NCI-H128 (cell line): ENCODE results near the gene CTSE.
A peak's percentile ranks its signal among the peaks of the same experiment; 100 is the strongest.

Experiments used
- DNase-seq: peaks from one replicate; lab custom pipeline; 2025; ENCODE audit not compliant: unreplicated experiment; lab: John Stamatoyannopoulos, UW

The CTSE gene

GRCh38 chr1:205973377-205974232, 50.1 kb downstream of the CTSE start:
- no peak for DNase-seq

- no peak for DNase-seq
Observed at GRCh38 chr1:205972491-205973168, 51.1 kb downstream of the CTSE start.

GRCh38 chr1:205972081-205972480, 51.6 kb downstream of the CTSE start:
- DNase-seq: no peak

DNA sequence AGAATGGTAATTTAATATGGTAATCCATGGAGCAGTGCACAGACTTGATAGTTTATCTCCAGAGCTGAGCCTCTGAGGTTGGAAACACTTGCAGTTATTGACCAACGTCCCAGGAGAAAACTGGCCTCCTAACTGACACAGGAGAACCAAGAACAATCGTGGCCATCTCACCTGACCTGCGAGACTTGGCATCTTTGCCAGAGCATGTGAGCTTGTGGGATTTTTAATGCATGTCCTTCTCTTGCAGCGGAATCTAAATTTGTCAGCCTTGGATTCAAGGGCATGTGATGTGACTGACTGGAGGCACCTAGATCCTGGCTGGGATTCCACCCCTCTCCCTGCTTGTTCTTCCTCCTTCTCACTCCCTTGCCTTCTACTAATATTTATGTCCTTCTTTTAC, 52.6 kb downstream of the CTSE start:
- DNase-seq: no peak

- no peak for DNase-seq
Observed at GRCh38 chr1:205970486-205970885, 53.2 kb downstream of the CTSE start.

- no peak for DNase-seq
Observed at GRCh38 chr1:205969229-205969628, 54.5 kb downstream of the CTSE start.

- DNase-seq: no peak
Observed at GRCh38 chr1:205967554-205968335, 56.0 kb downstream of the CTSE start.

GRCh38 chr1:205965036-205965884, 58.4 kb downstream of the CTSE start:
- DNase-seq: peak; percentile 89

DNA sequence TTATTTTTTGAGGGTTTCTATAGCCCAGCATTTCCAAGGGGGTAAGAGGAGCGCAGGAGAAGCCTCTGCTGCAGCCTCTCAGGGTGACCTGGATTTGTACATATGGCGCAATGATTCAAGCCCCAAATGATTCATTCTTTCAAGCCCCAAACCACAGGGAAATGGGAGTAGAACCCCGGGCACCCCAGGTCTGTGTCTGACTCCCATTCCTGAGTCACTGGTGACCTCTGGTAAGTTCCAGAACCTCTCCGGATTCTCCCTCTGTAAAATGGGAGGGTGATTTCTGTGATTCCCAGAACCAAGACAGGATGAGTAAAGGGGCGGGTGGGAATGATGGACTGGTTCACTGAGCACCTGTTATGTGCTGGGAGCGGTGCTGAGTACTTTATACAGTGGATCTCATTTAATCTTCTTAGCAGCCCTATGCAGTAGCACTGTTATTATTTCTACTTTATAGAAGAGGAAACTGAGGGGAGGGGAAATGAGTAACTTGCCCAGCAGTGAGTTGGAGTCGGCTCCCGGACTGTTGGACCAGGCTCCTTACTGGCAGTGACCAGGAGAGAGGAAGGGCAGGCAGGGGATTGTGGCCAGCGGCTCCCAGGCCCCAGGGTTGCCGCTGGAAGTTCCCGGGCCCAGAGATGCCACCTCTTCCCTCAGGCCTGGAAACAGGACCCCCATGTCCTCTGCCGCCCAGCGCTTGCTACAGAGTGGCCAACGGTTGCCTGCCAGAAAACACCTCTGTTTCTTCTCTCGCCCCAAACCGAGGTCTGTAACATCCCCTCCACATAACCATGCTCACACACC, 60.1 kb downstream of the CTSE start:
- DNase-seq: no peak

GRCh38 chr1:205962821-205963221, 60.9 kb downstream of the CTSE start:
- no peak for DNase-seq

DNA sequence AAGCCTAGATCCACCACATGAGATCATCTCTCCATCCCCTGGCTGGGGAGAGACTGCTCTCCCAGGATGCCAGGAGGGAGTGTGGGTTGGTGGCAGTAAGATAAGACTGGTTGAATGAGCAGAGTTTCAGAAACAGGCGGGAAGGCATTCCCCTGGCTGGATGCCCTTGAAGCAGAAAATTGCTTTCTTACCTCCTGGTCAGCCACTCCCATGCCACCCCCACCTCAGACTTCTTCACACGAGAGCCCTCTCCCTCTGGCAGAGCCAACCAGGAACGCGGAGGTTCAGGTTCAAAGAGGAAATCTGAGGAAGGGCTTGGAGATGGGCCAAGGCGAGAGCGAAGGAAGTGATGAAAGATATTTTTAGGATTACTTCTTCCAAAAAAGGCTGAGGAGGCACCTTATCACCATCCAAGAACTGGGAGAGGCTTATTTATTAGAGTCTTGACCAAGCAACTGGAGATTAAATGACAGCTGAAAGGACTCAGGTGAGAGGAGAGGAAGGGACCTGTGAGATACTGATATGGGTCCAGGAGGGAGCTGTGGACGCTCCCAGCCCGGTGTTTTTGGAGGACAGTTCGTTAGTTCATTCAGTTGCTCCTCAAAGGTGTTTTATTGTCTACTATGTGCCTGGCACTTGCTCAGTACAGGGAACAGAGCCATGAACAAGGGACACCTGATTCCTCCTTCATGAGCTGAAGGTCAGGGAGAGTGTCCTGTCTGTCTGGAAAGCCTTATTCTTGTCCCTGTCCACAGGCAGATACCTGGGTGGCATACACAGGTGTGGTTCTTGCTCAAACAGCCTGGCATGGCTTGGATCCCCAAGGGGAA, 61.5 kb downstream of the CTSE start:
- DNase-seq: no peak

DNA sequence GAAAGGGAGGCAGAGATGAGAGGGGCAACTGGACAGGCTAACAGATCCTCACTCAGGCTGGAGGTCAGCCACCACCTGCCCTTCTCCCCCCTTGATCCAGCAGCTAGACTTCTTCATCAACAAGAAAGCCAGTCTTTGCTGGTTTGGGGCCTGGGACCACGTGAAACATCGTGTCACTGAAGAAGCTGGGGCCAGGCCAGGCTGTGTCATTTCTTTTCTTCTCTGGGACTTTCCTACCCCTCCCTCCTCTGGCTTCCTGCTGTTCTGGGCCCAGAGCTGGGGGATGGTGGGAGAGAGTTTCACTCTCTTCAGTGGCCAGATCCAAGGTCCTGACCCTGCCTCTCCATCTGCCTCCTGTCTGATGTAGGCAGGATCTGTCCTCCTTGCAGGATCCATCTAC, 62.3 kb downstream of the CTSE start:
- no peak for DNase-seq

GRCh38 chr1:205959789-205960188, 63.9 kb downstream of the CTSE start:
- no peak for DNase-seq
